ENCODE measurements around the gene PRKG1.

PRKG1 gene

GRCh38 chr10:51300617-51301304 lies 226.5 kb downstream of the PRKG1 start:
- H3K27ac Mint-ChIP-seq: no peak overlapping the region

GRCh38 chr10:51301644-51302043 lies 227.4 kb downstream of the PRKG1 start:
- Mint-ChIP-seq H3K9me3 (no peaks in the 10 kb centered on the region), H3K36me3 (ENCODE audit: low read depth) (no peaks in the 10 kb centered on the region), H3K4me1 (no peaks in the 10 kb centered on the region), H3K27me3 (no peaks in the 10 kb centered on the region), H3K4me3 (no peak overlapping the region), H3K27ac (no peak overlapping the region)
- no peak for DNase-seq
- no peak for ATAC-seq

More at GRCh38 chr10:51300617-51301304, 226.5 kb downstream of the PRKG1 start:
- H3K27me3 Mint-ChIP-seq: no peaks in the 10 kb centered on the region
- no peaks in the 10 kb centered on the region for H3K36me3 Mint-ChIP-seq (ENCODE audit: low read depth)
- no peaks in the 10 kb centered on the region for H3K4me1 Mint-ChIP-seq
- no peak overlapping the region for H3K4me3 Mint-ChIP-seq
- H3K9me3 Mint-ChIP-seq: no peaks in the 10 kb centered on the region
- DNase-seq: no peak
- ATAC-seq: no peak

- no peak for ATAC-seq
- H3K27ac Mint-ChIP-seq: no peak overlapping the region
- H3K36me3 Mint-ChIP-seq (ENCODE audit: low read depth): no peaks in the 10 kb centered on the region
- H3K9me3 Mint-ChIP-seq: no peaks in the 10 kb centered on the region
- no peak overlapping the region for H3K4me3 Mint-ChIP-seq
- H3K4me1 Mint-ChIP-seq: no peaks in the 10 kb centered on the region
- DNase-seq: no peak
- H3K27me3 Mint-ChIP-seq: no peaks in the 10 kb centered on the region
Measured at GRCh38 chr10:51302316-51302715, 228.0 kb downstream of the PRKG1 start.

- no peak for ATAC-seq
- no peaks in the 10 kb centered on the region for H3K27me3 Mint-ChIP-seq
- no peak overlapping the region for H3K27ac Mint-ChIP-seq
- H3K4me1 Mint-ChIP-seq: no peaks in the 10 kb centered on the region
- no peak for DNase-seq
- no peak overlapping the region for H3K4me3 Mint-ChIP-seq
- no peaks in the 10 kb centered on the region for H3K36me3 Mint-ChIP-seq (ENCODE audit: low read depth)
- H3K9me3 Mint-ChIP-seq: no peaks in the 10 kb centered on the region
Measured at GRCh38 chr10:51308116-51308515, 233.8 kb downstream of the PRKG1 start.

GRCh38 chr10:51311228-51311627 lies 236.9 kb downstream of the PRKG1 start:
- ATAC-seq (no peak), DNase-seq (no peak)
- no peaks in the 10 kb centered on the region for H3K27me3 Mint-ChIP-seq
- H3K36me3 Mint-ChIP-seq (ENCODE audit: low read depth): no peaks in the 10 kb centered on the region
- no peak overlapping the region for H3K4me3 Mint-ChIP-seq
- H3K27ac Mint-ChIP-seq: no peak overlapping the region
- no peaks in the 10 kb centered on the region for H3K4me1 Mint-ChIP-seq
- H3K9me3 Mint-ChIP-seq: no peaks in the 10 kb centered on the region

- Mint-ChIP-seq H3K4me3 (no peak overlapping the region), H3K4me1 (no peaks in the 10 kb centered on the region), H3K27me3 (no peaks in the 10 kb centered on the region), H3K27ac (no peak overlapping the region), H3K36me3 (ENCODE audit: low read depth) (no peaks in the 10 kb centered on the region), H3K9me3 (no peaks in the 10 kb centered on the region)
- DNase-seq: no peak
- no peak for ATAC-seq
Measured at GRCh38 chr10:51312817-51313216, 238.5 kb downstream of the PRKG1 start.

GRCh38 chr10:51313251-51313650 lies 239.0 kb downstream of the PRKG1 start:
- Mint-ChIP-seq H3K4me3 (no peak overlapping the region), H3K4me1 (no peaks in the 10 kb centered on the region), H3K27ac (no peak overlapping the region), H3K27me3 (no peaks in the 10 kb centered on the region), H3K9me3 (no peaks in the 10 kb centered on the region), H3K36me3 (ENCODE audit: low read depth) (no peaks in the 10 kb centered on the region)
- DNase-seq (no peak), ATAC-seq (no peak)

GRCh38 chr10:51313773-51314478 lies 239.6 kb downstream of the PRKG1 start:
- ATAC-seq (no peak), DNase-seq (no peak)
- no peaks in the 10 kb centered on the region for H3K36me3 Mint-ChIP-seq (ENCODE audit: low read depth)
- no peak overlapping the region for H3K4me3 Mint-ChIP-seq
- H3K9me3 Mint-ChIP-seq: no peaks in the 10 kb centered on the region
- H3K27me3 Mint-ChIP-seq: peaks cover 2% of the 10 kb centered on the region
- H3K4me1 Mint-ChIP-seq: no peaks in the 10 kb centered on the region
- no peak overlapping the region for H3K27ac Mint-ChIP-seq

GRCh38 chr10:51314481-51314880 lies 240.2 kb downstream of the PRKG1 start:
- H3K27me3 Mint-ChIP-seq: peaks cover 2% of the 10 kb centered on the region
- no peak overlapping the region for H3K27ac Mint-ChIP-seq
- H3K4me1 Mint-ChIP-seq: no peaks in the 10 kb centered on the region
- no peaks in the 10 kb centered on the region for H3K36me3 Mint-ChIP-seq (ENCODE audit: low read depth)
- DNase-seq: no peak
- no peaks in the 10 kb centered on the region for H3K9me3 Mint-ChIP-seq
- ATAC-seq: no peak
- H3K4me3 Mint-ChIP-seq: no peak overlapping the region

- DNase-seq: no peak
- ATAC-seq: no peak
- Mint-ChIP-seq H3K4me3 (no peak overlapping the region), H3K27ac (no peak overlapping the region), H3K36me3 (ENCODE audit: low read depth) (no peaks in the 10 kb centered on the region), H3K9me3 (no peaks in the 10 kb centered on the region), H3K4me1 (no peaks in the 10 kb centered on the region), H3K27me3 (peaks cover 3% of the 10 kb centered on the region)
Measured at GRCh38 chr10:51318399-51319172, 244.3 kb downstream of the PRKG1 start.

GRCh38 chr10:51319173-51319435 lies 244.8 kb downstream of the PRKG1 start:
- Mint-ChIP-seq H3K27me3 (peaks cover 3% of the 10 kb centered on the region), H3K9me3 (no peaks in the 10 kb centered on the region), H3K4me3 (no peak overlapping the region), H3K27ac (no peak overlapping the region), H3K4me1 (no peaks in the 10 kb centered on the region), H3K36me3 (ENCODE audit: low read depth) (no peaks in the 10 kb centered on the region)
- no peak for DNase-seq
- no peak for ATAC-seq

- Mint-ChIP-seq H3K4me1 (no peaks in the 10 kb centered on the region), H3K4me3 (no peak overlapping the region), H3K27ac (no peak overlapping the region), H3K36me3 (ENCODE audit: low read depth) (no peaks in the 10 kb centered on the region), H3K27me3 (peaks cover 3% of the 10 kb centered on the region), H3K9me3 (no peaks in the 10 kb centered on the region)
- ATAC-seq: no peak
- no peak for DNase-seq
Measured at GRCh38 chr10:51321300-51321699, 247.0 kb downstream of the PRKG1 start.

- DNase-seq (no peak), ATAC-seq (no peak)
- Mint-ChIP-seq H3K4me1 (no peaks in the 10 kb centered on the region), H3K27me3 (peaks cover 3% of the 10 kb centered on the region), H3K36me3 (ENCODE audit: low read depth) (no peaks in the 10 kb centered on the region), H3K9me3 (no peaks in the 10 kb centered on the region), H3K27ac (no peak overlapping the region), H3K4me3 (no peak overlapping the region)
Measured at GRCh38 chr10:51321980-51322379, 247.7 kb downstream of the PRKG1 start.

GRCh38 chr10:51325649-51326048 lies 251.4 kb downstream of the PRKG1 start:
- Mint-ChIP-seq H3K27ac (no peak overlapping the region), H3K9me3 (no peaks in the 10 kb centered on the region), H3K36me3 (ENCODE audit: low read depth) (no peaks in the 10 kb centered on the region), H3K4me1 (no peaks in the 10 kb centered on the region), H3K27me3 (peaks cover 2% of the 10 kb centered on the region), H3K4me3 (no peak overlapping the region)
- no peak for DNase-seq
- no peak for ATAC-seq

GRCh38 chr10:51326174-51326573 lies 251.9 kb downstream of the PRKG1 start:
- DNase-seq: no peak
- no peak overlapping the region for H3K4me3 Mint-ChIP-seq
- ATAC-seq: no peak
- no peaks in the 10 kb centered on the region for H3K4me1 Mint-ChIP-seq
- no peak overlapping the region for H3K27ac Mint-ChIP-seq
- no peaks in the 10 kb centered on the region for H3K36me3 Mint-ChIP-seq (ENCODE audit: low read depth)
- no peaks in the 10 kb centered on the region for H3K9me3 Mint-ChIP-seq
- H3K27me3 Mint-ChIP-seq: peaks cover 2% of the 10 kb centered on the region

Data from activated naive CD8-positive, alpha-beta T cell treated with anti-CD3 and anti-CD28 coated beads, Interleukin-2, amount 50 U/mL, for 24 hours (primary cell).